ENCODE data around the gene PIGS. TPM values are rescaled to one million over a fixed set of nuclear protein-coding genes. Genes with fewer than 3 reads are reported as not detected.
A peak's percentile ranks its signal among the peaks of the same experiment; 100 is the strongest.

The PIGS gene
- total RNA-seq, 4 donors from 2014 or later, result 31.7 to 66.7 (median 42.5) TPM

- H3K4me3 ChIP-seq, result peak overlapping the region; percentile 52 to 83 (median 72)
- peak overlapping the region; percentile 93 to 98 (median 96) for H3K27ac ChIP-seq
- WGBS, 2 donors, result 7 to 9% methylated on average over 21 to 31 of the region's 40 CpGs
- H3K9me3 ChIP-seq, result no peaks in the 10 kb centered on the region
- H3K4me1 ChIP-seq, result peaks cover 13 to 29% (median 18%) of the 10 kb centered on the region in 3 donors
- intact Hi-C loops (cut with DNase I), result no loop called here
- TF ChIP-seq POLR2A (IDR thresholded peaks at IDR 0.05), result no peak
- TF ChIP-seq, protein P1, sequence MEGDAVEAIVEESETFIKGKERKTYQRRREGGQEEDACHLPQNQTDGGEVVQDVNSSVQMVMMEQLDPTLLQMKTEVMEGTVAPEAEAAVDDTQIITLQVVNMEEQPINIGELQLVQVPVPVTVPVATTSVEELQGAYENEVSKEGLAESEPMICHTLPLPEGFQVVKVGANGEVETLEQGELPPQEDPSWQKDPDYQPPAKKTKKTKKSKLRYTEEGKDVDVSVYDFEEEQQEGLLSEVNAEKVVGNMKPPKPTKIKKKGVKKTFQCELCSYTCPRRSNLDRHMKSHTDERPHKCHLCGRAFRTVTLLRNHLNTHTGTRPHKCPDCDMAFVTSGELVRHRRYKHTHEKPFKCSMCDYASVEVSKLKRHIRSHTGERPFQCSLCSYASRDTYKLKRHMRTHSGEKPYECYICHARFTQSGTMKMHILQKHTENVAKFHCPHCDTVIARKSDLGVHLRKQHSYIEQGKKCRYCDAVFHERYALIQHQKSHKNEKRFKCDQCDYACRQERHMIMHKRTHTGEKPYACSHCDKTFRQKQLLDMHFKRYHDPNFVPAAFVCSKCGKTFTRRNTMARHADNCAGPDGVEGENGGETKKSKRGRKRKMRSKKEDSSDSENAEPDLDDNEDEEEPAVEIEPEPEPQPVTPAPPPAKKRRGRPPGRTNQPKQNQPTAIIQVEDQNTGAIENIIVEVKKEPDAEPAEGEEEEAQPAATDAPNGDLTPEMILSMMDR (IDR thresholded peaks at IDR 0.05), result no peak
- no peaks in the 10 kb centered on the region for H3K36me3 ChIP-seq
- no peaks in the 10 kb centered on the region for H3K27me3 ChIP-seq
- no peak for DNase-seq
These were observed 28.2 kb upstream of the PIGS start for GRCh38 chr17:28599311-28600184.

- intact Hi-C loops (cut with DNase I), result no loop called here
- WGBS, 2 donors, result 0% methylated on average over 14 to 18 of the region's 44 CpGs
- DNase-seq, result peak; percentile 66
These were observed 27.5 kb upstream of the PIGS start, which contains the start of gene SPAG5 for GRCh38 chr17:28598799-28599310. Gene SPAG5, minus strand, starts transcription at chr17:28599025. Its CDS starts 79 bp downstream, at chr17:28598946.

GRCh38 chr17:28598389-28598788 lies 27.1 kb upstream of the PIGS start:
- Histone ChIP-seq H3K9me3 (no peaks in the 10 kb centered on the region), H3K27ac (peak overlapping the region; percentile 93 to 98 (median 96)), H3K4me3 (peak overlapping the region; percentile 52 to 83 (median 72)), H3K27me3 (no peaks in the 10 kb centered on the region), H3K4me1 (peaks cover 13 to 29% (median 18%) of the 10 kb centered on the region in 3 donors), H3K36me3 (peaks cover 0 to under 1% (median under 1%) of the 10 kb centered on the region in 3 donors)
- no peak for DNase-seq
- intact Hi-C loops (cut with DNase I), result no loop called here
- TF ChIP-seq POLR2A (IDR thresholded peaks at IDR 0.05), result no peak
- TF ChIP-seq, protein P1 (IDR thresholded peaks at IDR 0.05), result no peak
- WGBS, 2 donors, result 3 to 6% methylated on average over 9 to 15 of the region's 17 CpGs

More at GRCh38 chr17:28598799-28599310, 27.5 kb upstream of the PIGS start, which contains the start of gene SPAG5:
- Histone ChIP-seq H3K36me3 (no peaks in the 10 kb centered on the region), H3K27me3 (no peaks in the 10 kb centered on the region), H3K27ac (peak within 1 kb of the TSS; percentile 93 to 98 (median 96)), H3K9me3 (no peaks in the 10 kb centered on the region), H3K4me1 (peaks cover 13 to 29% (median 18%) of the 10 kb centered on the region in 3 donors), H3K4me3 (peak within 1 kb of the TSS; percentile 52 to 83 (median 72))
- TF ChIP-seq POLR2A (IDR thresholded peaks at IDR 0.05), result peak in 3 of 4 donors; percentile 84 to 95 (median 92)
- TF ChIP-seq, protein P1 (IDR thresholded peaks at IDR 0.05), result no peak

- WGBS, 2 donors, result 21 to 22% methylated on average over 5 of the region's 5 CpGs
- H3K4me1 ChIP-seq, result peaks cover 13 to 29% (median 18%) of the 10 kb centered on the region in 3 donors
- H3K4me3 ChIP-seq, result peak overlapping the region; percentile 52 to 83 (median 72)
- DNase-seq, result no peak
- no peaks in the 10 kb centered on the region for H3K27me3 ChIP-seq
- H3K27ac ChIP-seq, result peak overlapping the region in 2 of 4 donors; percentile 93 to 98
- H3K36me3 ChIP-seq, result peaks cover 0 to 7% (median 6%) of the 10 kb centered on the region in 3 donors
- TF ChIP-seq POLR2A (IDR thresholded peaks at IDR 0.05), result no peak
- TF ChIP-seq, protein P1 (IDR thresholded peaks at IDR 0.05), result no peak
- intact Hi-C loops (cut with DNase I), result no loop called here
- H3K9me3 ChIP-seq, result no peaks in the 10 kb centered on the region
These were observed 26.5 kb upstream of the PIGS start for GRCh38 chr17:28597606-28598383.
